GM12878 (cell line): ENCODE measurements around the gene SH2D3A. TPM values are rescaled to one million over a fixed set of nuclear protein-coding genes. Genes with fewer than 3 reads are reported as not detected.

ENCODE experiments used
- ATAC-seq: fragments of 200-7000 bp; cut with Tn5 transposase; 3 replicates; pipeline ENCODE4 v1.9.1; 2020; ENCODE audit warnings: mild to moderate bottlenecking, moderate library complexity
- BruUV-seq: library from RNA; stranded (reverse); fragments of 400-500 nt; replicated peaks from 2 replicates; lab custom pipeline; 2021; lab: Mats Ljungman, UMichigan
- CTCF ChIA-PET: fragments of 300-600 bp; sonication (Branson Sonifier 250); formaldehyde crosslinking; extraction: SDS; loops from one replicate; lab custom pipeline; 2021; ENCODE audit warnings: inconsistent platforms; lab: Yijun Ruan, JAX
- POLR2A ChIA-PET: fragments of 350-600 bp; formaldehyde crosslinking; extraction: SDS; loops from one replicate; lab custom pipeline; 2021; ENCODE audit warnings: inconsistent platforms; lab: Charles Lee
- RAD21 ChIA-PET: fragments of 300-600 bp; sonication (Branson Sonifier 250); formaldehyde crosslinking; loops from one replicate; lab custom pipeline; 2023; ENCODE audit warnings: antibody characterized with exemption; ENCODE audit not compliant: unreplicated experiment; lab: Charles Lee
- SMC1A ChIA-PET: fragments of 300-600 bp; sonication (Branson Sonifier 250); formaldehyde crosslinking; loops from one replicate; lab custom pipeline; 2023; ENCODE audit not compliant: unreplicated experiment, uncharacterized antibody; lab: Charles Lee
- DNase-seq: peaks from one replicate; pipeline ENCODE4 v3.0.0-alpha.2; 2011; ENCODE audit warnings: low read depth, low spot score
- FAIRE-seq: peaks from 3 replicates; lab custom pipeline; 2011; peaks lifted over from hg19 to GRCh38; lab: Jason Lieb, UNC
- H2AFZ ChIP-seq: 2 replicates; pipeline ENCODE4 v1.6.0; 2011; ENCODE audit warnings: low read depth, low read length, control low read depth; ENCODE audit not compliant: control insufficient read depth
- H3K27ac ChIP-seq: 2 replicates; pipeline ENCODE4 v1.5.1; 2011; ENCODE audit warnings: control low read depth; ENCODE audit not compliant: control insufficient read depth, insufficient read depth
- H3K27me3 ChIP-seq, 2 experiments: replicated peaks in 1 of 2; 2 replicates each; pipeline versions ENCODE4 v1.6.0 to v1.6.1; 2011; ENCODE audit warnings: low read length in 1 of 2; ENCODE audit not compliant: control insufficient read depth in 2 of 2, insufficient read depth in 2 of 2
- H3K36me3 ChIP-seq, 2 experiments: 2 replicates each; pipeline ENCODE4 v1.5.1; 2011; ENCODE audit warnings: low read length in 1 of 2; ENCODE audit not compliant: control insufficient read depth in 2 of 2, insufficient read depth in 2 of 2
- H3K4me1 ChIP-seq: 2 replicates; pipeline ENCODE4 v1.6.1; 2011; ENCODE audit warnings: mild to moderate bottlenecking, low read length, moderate library complexity, mixed read lengths; ENCODE audit not compliant: control insufficient read depth, insufficient read depth
- H3K4me2 ChIP-seq: 2 replicates; pipeline ENCODE4 v1.6.0; 2011; ENCODE audit warnings: control low read depth; ENCODE audit not compliant: control insufficient read depth, insufficient read depth
- H3K4me3 ChIP-seq: fragments of 200-600 bp; sonication (generic); 2 replicates; pipeline ENCODE4 v1.5.1; 2016
- H3K79me2 ChIP-seq: 2 replicates; pipeline ENCODE4 v1.6.0; 2011; ENCODE audit warnings: low read length; ENCODE audit not compliant: control insufficient read depth, insufficient read depth
- H3K9ac ChIP-seq: 2 replicates; pipeline ENCODE4 v1.8.0; 2011; ENCODE audit warnings: low read length, control low read depth, mixed read lengths; ENCODE audit not compliant: control insufficient read depth, insufficient read depth
- H3K9me3 ChIP-seq: replicated peaks from 3 replicates; pipeline ENCODE4 v1.5.1; 2011; ENCODE audit warnings: mild to moderate bottlenecking, low read length; ENCODE audit not compliant: control insufficient read depth, insufficient read depth
- H4K20me1 ChIP-seq: 2 replicates; pipeline ENCODE4 v1.6.0; 2011; ENCODE audit not compliant: control insufficient read depth, insufficient read depth
- BCL11A ChIP-seq: IDR thresholded peaks from 2 replicates; pipeline ENCODE4 v1.6.1; 2011; ENCODE audit warnings: low read depth, low read length
- EGR1 ChIP-seq, 2 experiments: IDR thresholded peaks; 1 replicate in 1 of 2; 2 replicates in 1 of 2; pipeline ENCODE4 v1.6.1; 2011 to 2012; ENCODE audit warnings: low read depth in 2 of 2, low read length in 2 of 2, borderline replicate concordance in 1 of 2, mild to moderate bottlenecking in 1 of 2, moderate library complexity in 1 of 2
- IKZF1 ChIP-seq: fragments of 450-650 bp; conservative IDR thresholded peaks from 2 replicates; pipeline ENCODE4 v1.6.1; 2017; ENCODE audit warnings: antibody characterized with exemption, mild to moderate bottlenecking
- KDM1A ChIP-seq: fragments of 200-600 bp; sonication (generic); IDR thresholded peaks from 2 replicates; pipeline ENCODE4 v1.6.1; 2016; ENCODE audit warnings: borderline replicate concordance
- LARP7 ChIP-seq: fragments of 450-650 bp; IDR thresholded peaks from 2 replicates; pipeline ENCODE4 v1.6.1; 2017; ENCODE audit warnings: mild to moderate bottlenecking
- NFYB ChIP-seq: IDR thresholded peaks from 2 replicates; pipeline ENCODE4 v1.6.1; 2011; ENCODE audit warnings: low read depth, mild to moderate bottlenecking, low read length, improper control_type of control experiment, moderate library complexity; ENCODE audit not compliant: insufficient read depth
- NKRF ChIP-seq: fragments of 450-650 bp; conservative IDR thresholded peaks from 2 replicates; pipeline ENCODE4 v1.6.1; 2017; ENCODE audit warnings: mild to moderate bottlenecking, moderate library complexity
- NR2C1 ChIP-seq: fragments of 450-650 bp; IDR thresholded peaks from 2 replicates; pipeline ENCODE4 v1.6.1; 2017; ENCODE audit warnings: antibody characterized with exemption, mild to moderate bottlenecking, moderate library complexity
- ZNF622 ChIP-seq: fragments of 450-650 bp; IDR thresholded peaks from 2 replicates; pipeline ENCODE4 v1.6.1; 2017; ENCODE audit warnings: mild to moderate bottlenecking, inconsistent platforms
- WGBS: methylation state at CpG from one replicate; pipeline ENCODE4 v1.1.6; 2016; ENCODE audit warnings: low lambda C conversion rate; ENCODE audit not compliant: insufficient replicate concordance, insufficient coverage; ENCODE audit errors: missing lambda C conversion rate; 5-methylcytosine and 5-hydroxymethylcytosine counted together
- in situ Hi-C: fragments of 300-500 bp; cut with MboI; formaldehyde crosslinking; loops from 9 replicates; pipeline ENCODE4 v1.14.3; 2018; ENCODE audit warnings: mixed read lengths
- intact Hi-C: fragments of 100-400 bp; cut with micrococcal nuclease; formaldehyde crosslinking; loops from one replicate; pipeline ENCODE4 v1.14.2; 2022; ENCODE audit not compliant: unreplicated experiment
- polyA plus RNA-seq, 11 experiments: library from polyadenylated mRNA; depleted of rRNA in 4 of 11; unstranded in 6 of 11; stranded (reverse) in 5 of 11; fragments of >200 nt; fragmentation: Nextera tagmentation in 4 of 11; fragmentation: Illumina TruSeq in 1 of 11; extraction: Ambion mirVana in 4 of 11; extraction: Trizol in 1 of 11; gene quantifications; 1 replicate in 1 of 11; 2 replicates in 10 of 11; pipeline versions ENCODE4 v1.2.1 to v1.2.3, GENCODE V29; 2011 to 2016; ENCODE audit warnings: inconsistent platforms in 2 of 11, missing spikeins in 2 of 11, low read depth in 1 of 11
- total RNA-seq, 4 experiments: library from RNA; depleted of rRNA in 3 of 4; stranded (reverse); fragments of >200 nt in 3 of 4; fragmentation: Illumina TruSeq in 1 of 4; extraction: Trizol in 1 of 4; gene quantifications; 2 replicates each; pipeline versions ENCODE4 v1.2.1 to v1.2.3, GENCODE V29; 2013 to 2021

Gene SH2D3A
- total and polyA plus RNA-seq, 10 of the 15 experiments (the other 5 are each of a cell fraction or from before 2014, with no cell fraction given): 0.77 to 24.4 (median 9.5) TPM

- TF ChIP-seq EGR1 (IDR thresholded peaks at IDR 0.05; ENCODE audit: borderline replicate concordance in 1 of 2, low read depth in 2 of 2, low read length in 2 of 2): peak in 1 of 2 experiments; percentile 69; a peak in 2 of 3 replicates
- TF ChIP-seq IKZF1: peak; percentile 61
- no peak for TF ChIP-seq ZNF622
These were observed 6.2 kb upstream of the SH2D3A start (continued) for GRCh38 chr19:6773323-6773931.

GRCh38 chr19:6772866-6773322 is 5.7 kb upstream of the SH2D3A start:
- WGBS: under 1% methylated on average over 14 of the region's 14 CpGs
- Histone ChIP-seq H4K20me1 (no peaks in the 10 kb centered on the region), H3K4me1 (peaks cover 26% of the 10 kb centered on the region), H3K4me2 (peak overlapping the region; percentile 83), H3K27ac (peak overlapping the region; percentile 94)
- TSS peak; percentile 55 for BruUV-seq
- no peak for DNase-seq
- in situ Hi-C loops: no loop called here
- TF ChIP-seq KDM1A (no peak), NKRF (peak; percentile 57), NFYB (0 out of 2 replicates have a peak, but pooled peaks have one; percentile 39), LARP7 (peak; percentile 69), NR2C1 (no peak), BCL11A (no peak)
- TF ChIP-seq, all 136 proteins: peak for 3
- SMC1A ChIA-PET: interaction anchor here (0.6 to 5.0 kb wide), 16 partner anchors 9 to 256 kb away, joined by 3 to 36 read pairs (median 4); partner anchors contain the start of gene GPR108
- CTCF ChIA-PET: interaction anchor here (1.0 to 7.3 kb wide), 13 partner anchors 18 to 171 kb away, joined by 3 to 79 read pairs (median 5); partner anchors contain the start of gene GPR108
- ATAC-seq (no peak), FAIRE-seq (no peak)
- H3K36me3 ChIP-seq: no peaks in the 10 kb centered on the region
- peak overlapping the region; percentile 92 for H3K9ac ChIP-seq
- peaks cover 46% of the 10 kb centered on the region for H3K79me2 ChIP-seq
- RAD21 ChIA-PET: interaction anchor here (0.5 to 8.3 kb wide), 21 partner anchors 9 to 400 kb away, joined by 3 to 98 read pairs (median 3); partner anchors contain the start of genes ALKBH7, GPR108 and ZNF557
- H3K9me3 ChIP-seq: no peaks in the 10 kb centered on the region; the same call in 2 of the 3 replicates
- POLR2A ChIA-PET: interaction anchor here (0.5 to 4.3 kb wide), 20 partner anchors 9 to 400 kb away, joined by 3 to 72 read pairs (median 4); partner anchors contain the start of genes ALKBH7, DENND1C and GPR108
- intact Hi-C loops: loop anchor here (1.0 to 2.0 kb wide), 2 partner anchors 29 to 90 kb away; no protein-coding TSS in a partner anchor
- H3K4me3 ChIP-seq: peak overlapping the region; percentile 96
- H2AFZ ChIP-seq: peak overlapping the region; percentile 28
- no peaks in the 10 kb centered on the region for H3K27me3 ChIP-seq
